NCI-H2171 treated with DMSO at 0.1 percent for 48 hours (cell line): ENCODE measurements around the gene STAT5B.
"Not testable (repeated sequence)": the region's sequence is repeated elsewhere in the genome, so short reads cannot be mapped to it uniquely, and the experiment has no call there.

Experiments used
- DNase-seq: peaks from one replicate; lab custom pipeline; 2025; lab: John Stamatoyannopoulos, UW

The STAT5B gene

DNA sequence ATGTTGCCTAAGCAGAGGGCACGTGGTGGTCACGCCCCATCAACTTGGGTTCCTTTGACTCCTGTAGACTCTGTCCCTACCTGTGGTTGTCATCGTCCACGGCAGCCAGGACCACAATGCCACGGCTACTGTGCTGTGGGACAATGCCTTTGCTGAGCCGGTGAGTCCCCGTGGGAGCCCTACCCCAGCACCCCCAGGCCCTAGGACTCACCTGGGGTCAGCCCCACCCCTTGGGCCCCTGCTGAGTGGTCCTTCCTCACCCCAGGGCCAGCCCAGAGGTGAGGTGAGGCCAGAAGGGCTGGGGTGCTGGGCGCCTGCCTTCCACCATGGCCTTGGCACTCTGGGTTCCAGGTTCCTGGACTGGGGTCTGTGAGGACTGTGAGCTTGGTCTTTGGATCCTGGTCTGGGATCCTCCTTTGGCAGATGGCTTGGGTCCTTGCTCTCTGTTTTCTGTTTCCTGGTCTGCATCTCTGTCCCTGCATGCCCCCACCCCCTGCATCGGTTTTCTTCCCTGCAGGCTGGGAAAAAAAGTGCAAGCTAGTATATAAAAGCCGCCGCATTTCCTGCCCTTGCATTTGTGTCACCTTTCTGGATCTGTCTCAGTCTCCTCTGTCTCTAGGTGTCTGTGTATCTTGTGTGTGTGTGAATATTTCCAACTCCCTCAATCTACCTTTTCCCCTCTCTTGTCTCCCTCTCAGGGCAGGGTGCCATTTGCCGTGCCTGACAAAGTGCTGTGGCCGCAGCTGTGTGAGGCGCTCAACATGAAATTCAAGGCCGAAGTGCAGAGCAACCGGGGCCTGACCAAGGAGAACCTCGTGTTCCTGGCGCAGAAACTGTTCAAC is 29.6 kb upstream of the STAT5B start:
- no peak for DNase-seq

GRCh38 chr17:42305031-42305330 is 28.8 kb upstream of the STAT5B start:
- DNase-seq = not testable (repeated sequence)

DNA sequence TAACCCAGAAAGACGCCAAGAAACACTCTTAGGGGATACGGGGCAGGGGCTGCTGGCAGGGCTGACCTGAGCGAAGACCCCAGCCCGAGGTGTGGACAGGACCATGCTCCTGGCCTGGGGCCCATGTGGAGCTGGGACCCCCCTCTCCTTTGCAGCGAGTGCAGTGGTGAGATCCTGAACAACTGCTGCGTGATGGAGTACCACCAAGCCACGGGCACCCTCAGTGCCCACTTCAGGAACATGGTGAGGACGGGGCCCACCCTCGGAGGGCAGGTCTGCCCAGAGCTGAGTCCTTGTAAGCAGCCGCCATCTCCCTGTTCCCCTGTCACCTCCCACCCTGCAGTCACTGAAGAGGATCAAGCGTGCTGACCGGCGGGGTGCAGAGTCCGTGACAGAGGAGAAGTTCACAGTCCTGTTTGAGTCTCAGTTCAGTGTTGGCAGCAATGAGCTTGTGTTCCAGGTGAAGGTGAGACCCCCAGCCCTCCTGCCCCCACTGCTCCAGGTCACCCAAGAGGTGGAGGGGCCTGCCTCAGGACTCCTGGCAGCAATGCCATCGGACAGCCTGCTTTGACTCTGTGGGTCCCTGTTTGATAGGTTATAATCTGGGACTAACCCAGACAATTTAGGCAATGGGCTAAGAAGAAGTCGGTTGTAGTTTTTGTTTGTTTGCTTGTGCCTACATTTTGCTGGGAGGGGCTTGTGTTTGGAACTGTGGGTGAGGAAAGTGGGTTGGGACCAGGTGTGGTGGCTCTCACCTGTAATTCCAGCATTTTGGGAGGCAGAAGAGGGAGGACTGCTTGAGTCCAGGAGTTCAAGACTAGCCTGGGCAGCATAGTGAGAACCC is 28.2 kb upstream of the STAT5B start:
- DNase-seq = no peak

- no peak for DNase-seq
Observed at GRCh38 chr17:42303694-42304093, 27.5 kb upstream of the STAT5B start.

DNA sequence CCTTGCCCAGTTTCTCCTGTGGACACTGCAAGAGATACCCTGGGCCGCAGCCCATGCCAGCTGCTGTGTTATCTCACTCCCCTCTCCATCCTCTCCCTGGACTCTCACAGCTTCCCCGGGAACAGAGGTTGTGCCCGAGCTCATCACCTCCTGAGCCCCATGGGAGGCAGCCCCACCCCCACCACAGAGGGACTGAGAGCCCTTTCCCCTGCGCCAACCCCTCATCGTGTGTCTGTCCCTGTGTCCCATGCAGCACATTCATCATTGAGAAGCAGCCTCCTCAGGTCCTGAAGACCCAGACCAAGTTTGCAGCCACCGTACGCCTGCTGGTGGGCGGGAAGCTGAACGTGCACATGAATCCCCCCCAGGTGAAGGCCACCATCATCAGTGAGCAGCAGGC is 24.8 kb upstream of the STAT5B start:
- no peak for DNase-seq

DNA sequence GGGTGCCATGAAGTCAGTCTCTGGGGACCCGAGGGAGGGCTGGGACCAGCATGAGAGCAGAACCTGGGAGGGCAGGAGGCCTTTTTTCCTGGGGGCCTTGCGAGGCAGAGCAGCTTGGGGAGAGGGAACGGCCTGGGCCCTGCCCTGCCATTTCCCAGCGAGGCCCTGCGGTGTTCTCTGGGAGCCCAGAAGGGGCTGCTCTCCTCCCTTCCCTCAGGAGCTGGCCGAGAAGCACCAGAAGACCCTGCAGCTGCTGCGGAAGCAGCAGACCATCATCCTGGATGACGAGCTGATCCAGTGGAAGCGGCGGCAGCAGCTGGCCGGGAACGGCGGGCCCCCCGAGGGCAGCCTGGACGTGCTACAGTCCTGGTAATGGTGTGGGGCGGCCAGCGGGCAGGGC is 23.7 kb upstream of the STAT5B start:
- DNase-seq = not testable (repeated sequence)

GRCh38 chr17:42299361-42299760 is 23.2 kb upstream of the STAT5B start:
- DNase-seq = not testable (repeated sequence)

GRCh38 chr17:42297775-42298174 is 21.6 kb upstream of the STAT5B start:
- not testable (repeated sequence) for DNase-seq

GRCh38 chr17:42296012-42296411 is 19.8 kb upstream of the STAT5B start:
- DNase-seq = no peak

GRCh38 chr17:42294469-42295398 is 18.5 kb upstream of the STAT5B start:
- no peak for DNase-seq

GRCh38 chr17:42291129-42291528 is 14.9 kb upstream of the STAT5B start:
- DNase-seq = peak; percentile 36

- no peak for DNase-seq
Observed at GRCh38 chr17:42290577-42290976, 14.4 kb upstream of the STAT5B start.

GRCh38 chr17:42289611-42290181 is 13.5 kb upstream of the STAT5B start:
- no peak for DNase-seq

GRCh38 chr17:42288803-42289610 is 12.8 kb upstream of the STAT5B start:
- DNase-seq = no peak

GRCh38 chr17:42287977-42288802 is 12.0 kb upstream of the STAT5B start, which contains the start of gene STAT5A:
TSS of gene STAT5A (plus strand) at chr17:42288498. CDS start at chr17:42289412, 914 bp downstream.
- DNase-seq = peak; percentile 45

DNA sequence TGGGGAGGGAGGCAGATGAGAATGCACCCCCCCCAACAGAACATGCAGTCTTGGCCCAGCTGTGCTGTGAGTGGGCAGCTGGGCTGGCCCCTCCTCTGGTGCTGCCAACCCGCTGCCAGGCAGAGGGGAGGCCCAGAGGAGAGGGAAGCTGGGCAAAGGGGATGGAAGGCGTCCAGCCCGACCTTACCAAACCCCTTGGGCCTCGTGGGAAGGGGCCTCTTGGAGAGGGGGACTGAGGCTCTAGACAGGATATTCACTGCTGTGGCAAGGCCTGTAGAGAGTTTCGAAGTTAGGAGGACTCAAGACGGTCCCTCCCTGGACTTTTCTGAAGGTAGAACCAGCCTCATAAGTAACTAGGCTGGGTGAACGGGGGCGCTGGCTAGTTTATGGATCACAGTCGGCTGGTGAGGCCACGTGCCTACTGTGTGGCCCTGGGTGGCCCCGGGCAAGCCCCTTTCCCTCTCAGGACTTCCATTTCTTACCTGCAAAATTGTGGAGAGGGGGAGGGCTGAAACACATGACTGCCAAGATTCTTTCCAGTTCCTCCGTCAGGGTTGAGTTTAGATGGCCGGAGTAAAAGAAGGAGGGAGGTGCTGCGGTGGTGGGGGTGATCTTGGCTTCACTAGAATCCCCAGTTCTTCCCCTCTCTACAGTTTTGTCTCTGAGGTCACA is 11.2 kb upstream of the STAT5B start:
- DNase-seq = no peak

GRCh38 chr17:42286411-42287221 is 10.4 kb upstream of the STAT5B start:
- peak; percentile 64 for DNase-seq

GRCh38 chr17:42285346-42286050 is 9.3 kb upstream of the STAT5B start:
- DNase-seq = no peak
